HCT116 (cell line): ENCODE measurements around the gene SCFD2. TPM values are rescaled to one million over a fixed set of nuclear protein-coding genes. Genes with fewer than 3 reads are reported as not detected.

Experiments
- ATAC-seq: fragments of 200-7000 bp; cut with Tn5 transposase; 2 replicates; pipeline ENCODE4 v1.9.1; 2020; ENCODE audit warnings: mild to moderate bottlenecking, moderate library complexity
- BruUV-seq: library from RNA; stranded (reverse); fragments of 400-500 nt; replicated peaks from 2 replicates; lab custom pipeline; 2021; lab: Mats Ljungman, UMichigan
- CTCF ChIA-PET: fragments of 300-600 bp; sonication (Branson Sonifier 250); formaldehyde crosslinking; loops from one replicate; lab custom pipeline; 2021; ENCODE audit warnings: antibody characterized with exemption; lab: Charles Lee
- POLR2A ChIA-PET: fragments of 300-600, 350-600 bp; sonication (Branson Sonifier 250); formaldehyde crosslinking; loops from one replicate; lab custom pipeline; 2021; ENCODE audit warnings: antibody characterized with exemption; lab: Charles Lee
- RAD21 ChIA-PET, 2 experiments: fragments of 300-600 bp; sonication (Branson Sonifier 250); formaldehyde crosslinking; loops; one replicate each; lab custom pipeline; 2023; ENCODE audit warnings: low total read pairs in 2 of 2; ENCODE audit not compliant: uncharacterized antibody in 2 of 2, unreplicated experiment in 2 of 2, low non-redundant PET in 1 of 2; lab: Charles Lee
- DNase-seq: peaks from one replicate; pipeline ENCODE4 v3.0.0-alpha.2; 2010; ENCODE audit warnings: low read depth, low spot score
- H2AFZ ChIP-seq: fragments of 200-600 bp; shearing (Covaris generic), sonication (generic); 2 replicates; pipeline ENCODE4 v1.6.1; 2017; ENCODE audit warnings: low read depth, mixed run types, mixed read lengths, antibody characterized with exemption, low read length; ENCODE audit not compliant: poor library complexity, severe bottlenecking
- H3K27ac ChIP-seq: 2 replicates; pipeline ENCODE4 v1.5.1; 2012; ENCODE audit warnings: low read depth, low read length
- H3K27me3 ChIP-seq: fragments of 200-600 bp; sonication (generic); 2 replicates; pipeline ENCODE4 v1.6.1; 2016; ENCODE audit warnings: mixed run types, low read length, mixed read lengths; ENCODE audit not compliant: insufficient read depth
- H3K36me3 ChIP-seq, 2 experiments: fragments of 200-500 bp in 1 of 2; fragments of 200-600 bp in 1 of 2; sonication (Bioruptor generic) in 1 of 2; sonication (generic) in 1 of 2; 2 replicates each; pipeline versions ENCODE4 v1.5.1 to v1.6.1; 2014 to 2016; ENCODE audit warnings: low read length in 2 of 2, inconsistent platforms in 1 of 2, mixed read lengths in 1 of 2, mixed run types in 1 of 2; ENCODE audit not compliant: insufficient read depth in 2 of 2, control insufficient read depth in 1 of 2
- H3K4me1 ChIP-seq, 2 experiments: fragments of 200-600 bp in 1 of 2; sonication (generic) in 1 of 2; 2 replicates each; pipeline versions ENCODE4 v1.5.1 to v1.6.1; 2012 to 2017; ENCODE audit warnings: low read length in 2 of 2, inconsistent platforms in 1 of 2, mild to moderate bottlenecking in 1 of 2, mixed read lengths in 1 of 2, mixed run types in 1 of 2, moderate library complexity in 1 of 2; ENCODE audit not compliant: insufficient read depth in 2 of 2, control insufficient read depth in 1 of 2
- H3K4me2 ChIP-seq: fragments of 200-600 bp; sonication (generic); 2 replicates; pipeline ENCODE4 v1.6.1; 2017; ENCODE audit warnings: mixed run types, low read length, mixed read lengths
- H3K4me3 ChIP-seq, 2 experiments: fragments of 200-600 bp in 1 of 2; sonication (generic) in 1 of 2; replicated peaks in 1 of 2; 2 replicates each; pipeline ENCODE4 v1.5.1; 2011 to 2016; ENCODE audit warnings: low read length in 2 of 2, control low read depth in 1 of 2, low read depth in 1 of 2, mild to moderate bottlenecking in 1 of 2, mixed read lengths in 1 of 2, mixed run types in 1 of 2
- H3K79me2 ChIP-seq: fragments of 200-600 bp; sonication (generic); 2 replicates; pipeline ENCODE4 v1.6.1; 2017; ENCODE audit warnings: mild to moderate bottlenecking, mixed run types, low read length, moderate library complexity, mixed read lengths; ENCODE audit not compliant: insufficient read depth
- H3K9ac ChIP-seq: fragments of 200-600 bp; sonication (generic); 2 replicates; pipeline ENCODE4 v1.6.1; 2016; ENCODE audit warnings: low read length, mixed read lengths
- H3K9me2 ChIP-seq: fragments of 200-600 bp; sonication (generic), shearing (Covaris generic); 2 replicates; pipeline ENCODE4 v1.6.1; 2017; ENCODE audit warnings: mixed run types, mild to moderate bottlenecking, moderate library complexity; ENCODE audit not compliant: insufficient read depth
- H3K9me3 ChIP-seq, 2 experiments: fragments of 200-500 bp in 1 of 2; fragments of 200-600 bp in 1 of 2; sonication (Bioruptor generic) in 1 of 2; sonication (generic) in 1 of 2; 2 replicates each; pipeline ENCODE4 v1.6.1; 2014 to 2017; ENCODE audit warnings: low read length in 2 of 2, mixed read lengths in 2 of 2, inconsistent platforms in 1 of 2, low read depth in 1 of 2, mild to moderate bottlenecking in 1 of 2, mixed run types in 1 of 2, moderate library complexity in 1 of 2; ENCODE audit not compliant: control insufficient read depth in 1 of 2, insufficient read depth in 1 of 2
- H4K20me1 ChIP-seq: fragments of 200-600 bp; sonication (generic), shearing (Covaris generic); 2 replicates; pipeline ENCODE4 v1.6.1; 2017; ENCODE audit warnings: mixed run types, mild to moderate bottlenecking, moderate library complexity; ENCODE audit not compliant: insufficient read depth
- CEBPB ChIP-seq: IDR thresholded peaks from 2 replicates; pipeline ENCODE4 v1.6.1; 2012; ENCODE audit warnings: low read depth
- EZH2 ChIP-seq: fragments of 200-600 bp; sonication (generic); IDR thresholded peaks from 2 replicates; pipeline ENCODE4 v1.6.1; 2017; ENCODE audit warnings: antibody characterized with exemption, mixed run types
- EZH2phosphoT487 ChIP-seq: fragments of 200-600 bp; IDR thresholded peaks from 2 replicates; pipeline ENCODE4 v1.6.1; 2018; ENCODE audit warnings: antibody characterized with exemption, borderline replicate concordance
- FOSL1 ChIP-seq: IDR thresholded peaks from 2 replicates; pipeline ENCODE4 v1.6.1; 2012; ENCODE audit warnings: low read depth
- JUND ChIP-seq: IDR thresholded peaks from 2 replicates; pipeline ENCODE4 v1.6.1; 2012
- POLR2A ChIP-seq: IDR thresholded peaks from 2 replicates; pipeline ENCODE4 v1.7.0; 2011; ENCODE audit warnings: borderline replicate concordance; ENCODE audit not compliant: insufficient read depth, insufficient read length; ENCODE audit errors: extremely low read depth
- POLR2AphosphoS5 ChIP-seq: IDR thresholded peaks from 2 replicates; pipeline ENCODE4 v1.6.1; 2011; ENCODE audit warnings: mild to moderate bottlenecking, low read depth, low read length, moderate library complexity
- RAD21 ChIP-seq: IDR thresholded peaks from 2 replicates; pipeline ENCODE4 v1.6.1; 2012; ENCODE audit warnings: low read depth, mild to moderate bottlenecking
- SIN3A ChIP-seq: IDR thresholded peaks from 2 replicates; pipeline ENCODE4 v1.6.1; 2012; ENCODE audit warnings: low read depth
- SP1 ChIP-seq: IDR thresholded peaks from 2 replicates; pipeline ENCODE4 v1.6.1; 2012; ENCODE audit warnings: low read depth
- TCF7L2 ChIP-seq: IDR thresholded peaks from 2 replicates; pipeline ENCODE4 v1.7.0; 2011; ENCODE audit warnings: borderline replicate concordance, inconsistent platforms; ENCODE audit not compliant: insufficient read depth, insufficient read length; ENCODE audit errors: extremely low read depth
- YY1 ChIP-seq: IDR thresholded peaks from 2 replicates; pipeline ENCODE4 v1.6.1; 2011; ENCODE audit warnings: low read length, low read depth, moderate library complexity, mild to moderate bottlenecking; ENCODE audit not compliant: insufficient replicate concordance; ENCODE audit errors: extremely low read depth
- intact Hi-C: fragments of 100-400 bp; cut with micrococcal nuclease; formaldehyde crosslinking; loops from 2 replicates; pipeline ENCODE4 v1.10.0; 2022
- total RNA-seq: library from RNA; stranded (reverse); gene quantifications from one replicate; pipeline ENCODE4 v1.2.1, GENCODE V29; 2021; ENCODE audit not compliant: unreplicated experiment
- TF ChIP-seq, protein P1 (sequence below): IDR thresholded peaks from 2 replicates; pipeline ENCODE4 v1.6.1; 2012
- TF ChIP-seq, protein P2 (sequence below), 3 experiments: fragments of 200-600 bp in 1 of 3; sonication (generic) in 1 of 3; IDR thresholded peaks in 2 of 3; conservative IDR thresholded peaks in 1 of 3; 2 replicates each; pipeline ENCODE4 v1.5.1; 2012 to 2017; ENCODE audit warnings: low read depth in 2 of 3, low read length in 2 of 3, antibody characterized with exemption in 1 of 3, borderline replicate concordance in 1 of 3, control low read depth in 1 of 3, mild to moderate bottlenecking in 1 of 3, mixed read lengths in 1 of 3, mixed run types in 1 of 3, moderate library complexity in 1 of 3; ENCODE audit not compliant: insufficient read depth in 1 of 3
- TF ChIP-seq, protein P3 (sequence below): IDR thresholded peaks from 2 replicates; pipeline ENCODE4 v1.6.1; 2011; ENCODE audit warnings: mild to moderate bottlenecking, low read length, moderate library complexity; ENCODE audit not compliant: insufficient replicate concordance; ENCODE audit errors: extremely low read depth

SCFD2 gene
- total RNA-seq, 1 experiment from 2014 or later: 13.6 TPM

DNA sequence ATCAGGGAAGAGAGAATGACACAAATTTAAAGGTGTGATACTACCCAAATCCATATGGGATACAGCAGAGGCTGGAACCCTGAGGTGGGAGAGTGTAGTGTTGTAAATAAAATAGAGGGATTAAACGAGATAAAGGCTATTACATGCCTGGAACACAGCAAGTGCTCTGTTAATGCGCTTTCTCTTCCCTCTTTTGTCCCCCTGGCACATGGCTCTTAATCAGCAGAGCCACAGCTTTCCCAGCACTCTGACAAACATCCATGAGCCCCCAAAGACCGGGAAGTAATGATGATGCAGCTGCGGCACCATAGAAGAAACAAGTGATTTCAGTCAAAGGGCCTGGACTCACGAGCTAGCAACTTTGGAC lies 417.8 kb downstream of the SCFD2 start:
- Histone ChIP-seq H3K36me3 (no peaks in the 10 kb centered on the region), H3K4me2 (no peak overlapping the region), H3K4me1 (no peaks in the 10 kb centered on the region), H3K4me3 (no peak overlapping the region), H3K9me2 (no peaks in the 10 kb centered on the region), H3K79me2 (no peaks in the 10 kb centered on the region), H3K9ac (no peak overlapping the region), H2AFZ (no peak overlapping the region), H3K27ac (no peak overlapping the region), H4K20me1 (no peaks in the 10 kb centered on the region), H3K9me3 (no peaks in the 10 kb centered on the region), H3K27me3 (no peaks in the 10 kb centered on the region)
- no TSS peak for BruUV-seq
- ChIA-PET POLR2A (no interaction called here), RAD21 (no interaction called here), CTCF (no interaction called here)
- ATAC-seq (no peak), DNase-seq (no peak)
- TF ChIP-seq, protein P1, sequence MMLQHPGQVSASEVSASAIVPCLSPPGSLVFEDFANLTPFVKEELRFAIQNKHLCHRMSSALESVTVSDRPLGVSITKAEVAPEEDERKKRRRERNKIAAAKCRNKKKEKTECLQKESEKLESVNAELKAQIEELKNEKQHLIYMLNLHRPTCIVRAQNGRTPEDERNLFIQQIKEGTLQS: no peak
- TF ChIP-seq, protein P2, sequence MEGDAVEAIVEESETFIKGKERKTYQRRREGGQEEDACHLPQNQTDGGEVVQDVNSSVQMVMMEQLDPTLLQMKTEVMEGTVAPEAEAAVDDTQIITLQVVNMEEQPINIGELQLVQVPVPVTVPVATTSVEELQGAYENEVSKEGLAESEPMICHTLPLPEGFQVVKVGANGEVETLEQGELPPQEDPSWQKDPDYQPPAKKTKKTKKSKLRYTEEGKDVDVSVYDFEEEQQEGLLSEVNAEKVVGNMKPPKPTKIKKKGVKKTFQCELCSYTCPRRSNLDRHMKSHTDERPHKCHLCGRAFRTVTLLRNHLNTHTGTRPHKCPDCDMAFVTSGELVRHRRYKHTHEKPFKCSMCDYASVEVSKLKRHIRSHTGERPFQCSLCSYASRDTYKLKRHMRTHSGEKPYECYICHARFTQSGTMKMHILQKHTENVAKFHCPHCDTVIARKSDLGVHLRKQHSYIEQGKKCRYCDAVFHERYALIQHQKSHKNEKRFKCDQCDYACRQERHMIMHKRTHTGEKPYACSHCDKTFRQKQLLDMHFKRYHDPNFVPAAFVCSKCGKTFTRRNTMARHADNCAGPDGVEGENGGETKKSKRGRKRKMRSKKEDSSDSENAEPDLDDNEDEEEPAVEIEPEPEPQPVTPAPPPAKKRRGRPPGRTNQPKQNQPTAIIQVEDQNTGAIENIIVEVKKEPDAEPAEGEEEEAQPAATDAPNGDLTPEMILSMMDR (IDR thresholded peaks at IDR 0.05 in 2 of 3, conservative IDR thresholded peaks at IDR 0.05 in 1 of 3; ENCODE audit: borderline replicate concordance in 1 of 3, insufficient read depth in 1 of 3, low read depth in 2 of 3, low read length in 2 of 3): no peak
- no peak for TF ChIP-seq EZH2phosphoT487
- TF ChIP-seq, protein P3, sequence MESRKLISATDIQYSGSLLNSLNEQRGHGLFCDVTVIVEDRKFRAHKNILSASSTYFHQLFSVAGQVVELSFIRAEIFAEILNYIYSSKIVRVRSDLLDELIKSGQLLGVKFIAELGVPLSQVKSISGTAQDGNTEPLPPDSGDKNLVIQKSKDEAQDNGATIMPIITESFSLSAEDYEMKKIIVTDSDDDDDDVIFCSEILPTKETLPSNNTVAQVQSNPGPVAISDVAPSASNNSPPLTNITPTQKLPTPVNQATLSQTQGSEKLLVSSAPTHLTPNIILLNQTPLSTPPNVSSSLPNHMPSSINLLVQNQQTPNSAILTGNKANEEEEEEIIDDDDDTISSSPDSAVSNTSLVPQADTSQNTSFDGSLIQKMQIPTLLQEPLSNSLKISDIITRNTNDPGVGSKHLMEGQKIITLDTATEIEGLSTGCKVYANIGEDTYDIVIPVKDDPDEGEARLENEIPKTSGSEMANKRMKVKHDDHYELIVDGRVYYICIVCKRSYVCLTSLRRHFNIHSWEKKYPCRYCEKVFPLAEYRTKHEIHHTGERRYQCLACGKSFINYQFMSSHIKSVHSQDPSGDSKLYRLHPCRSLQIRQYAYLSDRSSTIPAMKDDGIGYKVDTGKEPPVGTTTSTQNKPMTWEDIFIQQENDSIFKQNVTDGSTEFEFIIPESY: no peak
- TF ChIP-seq SP1: no peak
- TF ChIP-seq FOSL1: no peak
- TF ChIP-seq CEBPB: no peak
- no peak for TF ChIP-seq YY1
- TF ChIP-seq POLR2AphosphoS5: no peak
- TF ChIP-seq RAD21: no peak
- no peak for TF ChIP-seq EZH2
- TF ChIP-seq POLR2A: no peak
- TF ChIP-seq TCF7L2: no peak
- no peak for TF ChIP-seq SIN3A
- TF ChIP-seq JUND: no peak
- intact Hi-C loops: no loop called here
